Neuron (in vitro differentiated cells): ENCODE measurements around the gene CIC.
"Not testable (repeated sequence)": the region's sequence is repeated elsewhere in the genome, so short reads cannot be mapped to it uniquely, and the experiment has no call there.

ENCODE experiments used
- H2AFZ ChIP-seq: one replicate; pipeline ENCODE4 v1.6.1; 2013; ENCODE audit warnings: low read depth, mild to moderate bottlenecking, inconsistent platforms, low read length, moderate library complexity
- H3K27me3 ChIP-seq: one replicate; pipeline ENCODE4 v1.6.1; 2013; ENCODE audit warnings: low read length; ENCODE audit not compliant: insufficient read depth
- H3K36me3 ChIP-seq: one replicate; pipeline ENCODE4 v1.6.1; 2013; ENCODE audit warnings: low read length; ENCODE audit not compliant: insufficient read depth
- H3K4me1 ChIP-seq: one replicate; pipeline ENCODE4 v1.6.1; 2013; ENCODE audit warnings: low read length; ENCODE audit not compliant: insufficient read depth
- H3K4me3 ChIP-seq: 2 replicates; pipeline ENCODE4 v1.5.1; 2013; ENCODE audit warnings: mild to moderate bottlenecking, low read length, moderate library complexity
- H3K9me3 ChIP-seq: one replicate; pipeline ENCODE4 v1.6.1; 2013; ENCODE audit warnings: low read length

CIC gene

GRCh38 chr19:42254850-42255765 lies 13.9 kb upstream of the CIC start, which contains the start of gene ERF:
Gene ERF (minus strand): TSS chr19:42255128. CDS start chr19:42254999, 129 bp downstream.
- peak within 1 kb of the TSS; percentile 71 for H2AFZ ChIP-seq
- peak within 1 kb of the TSS; percentile 98 for H3K4me3 ChIP-seq
- H3K4me1 ChIP-seq = peaks cover 32% of the 10 kb centered on the region
- no peaks in the 10 kb centered on the region for H3K27me3 ChIP-seq
- H3K36me3 ChIP-seq = peaks cover 7% of the 10 kb centered on the region
- no peaks in the 10 kb centered on the region for H3K9me3 ChIP-seq

GRCh38 chr19:42255766-42256745 lies 13.0 kb upstream of the CIC start:
- Histone ChIP-seq H2AFZ (peak overlapping the region; percentile 71), H3K9me3 (no peaks in the 10 kb centered on the region), H3K4me1 (peaks cover 32% of the 10 kb centered on the region), H3K4me3 (peak overlapping the region; percentile 98), H3K36me3 (no peaks in the 10 kb centered on the region), H3K27me3 (no peaks in the 10 kb centered on the region)

GRCh38 chr19:42257842-42258241 lies 11.2 kb upstream of the CIC start:
- not testable (repeated sequence) for H2AFZ ChIP-seq, H3K4me3 ChIP-seq, H3K36me3 ChIP-seq, H3K9me3 ChIP-seq, H3K27me3 ChIP-seq
- H3K4me1 ChIP-seq = peaks cover 18% of the 10 kb centered on the region

GRCh38 chr19:42261763-42262162 lies 7.3 kb upstream of the CIC start:
- H3K27me3 ChIP-seq = no peaks in the 10 kb centered on the region
- H2AFZ ChIP-seq = no peak overlapping the region
- no peaks in the 10 kb centered on the region for H3K36me3 ChIP-seq
- peaks cover under 1% of the 10 kb centered on the region for H3K4me1 ChIP-seq
- no peak overlapping the region for H3K4me3 ChIP-seq
- no peaks in the 10 kb centered on the region for H3K9me3 ChIP-seq

- not testable (repeated sequence) for H3K9me3 ChIP-seq, H2AFZ ChIP-seq, H3K27me3 ChIP-seq, H3K4me3 ChIP-seq, H3K36me3 ChIP-seq
- H3K4me1 ChIP-seq = peaks cover 22% of the 10 kb centered on the region
Observed at GRCh38 chr19:42266105-42266504, 2.9 kb upstream of the CIC start.

DNA sequence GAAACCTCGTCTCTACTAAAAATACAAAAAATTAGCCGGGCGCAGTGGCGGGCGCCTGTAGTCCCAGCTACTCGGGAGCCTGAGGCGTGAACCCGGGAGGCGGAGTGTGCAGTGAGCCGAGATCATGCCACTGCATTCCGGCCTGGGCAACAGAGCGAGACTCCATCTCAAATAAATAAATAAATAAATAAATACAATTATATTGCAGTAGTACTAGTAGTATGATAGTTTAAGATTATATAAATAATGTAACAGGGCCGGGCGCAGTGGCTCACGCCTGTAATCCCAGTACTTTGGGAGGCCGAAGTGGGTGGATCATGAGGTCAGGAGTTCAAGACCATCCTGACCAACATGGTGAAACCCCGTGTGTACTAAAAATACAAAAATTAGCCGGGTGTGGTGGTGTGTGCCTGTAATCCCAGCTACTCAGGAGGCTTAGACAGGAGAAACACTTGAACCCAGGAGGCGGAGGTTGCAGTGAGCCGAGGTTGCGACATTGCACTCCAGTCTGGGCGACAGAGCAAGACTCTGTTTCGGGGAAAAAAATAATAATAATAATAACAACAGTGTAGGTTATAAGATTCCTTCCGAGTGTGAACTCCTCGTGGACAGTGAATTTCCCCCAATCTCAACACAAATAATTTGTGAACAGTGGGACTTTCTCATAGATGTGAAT lies 2.0 kb upstream of the CIC start:
- peak overlapping the region; percentile 69 for H3K4me3 ChIP-seq
- H3K27me3 ChIP-seq, H3K36me3 ChIP-seq, H3K9me3 ChIP-seq: not testable (repeated sequence)
- peaks cover 23% of the 10 kb centered on the region for H3K4me1 ChIP-seq
- H2AFZ ChIP-seq = peak overlapping the region; percentile 83

- peak overlapping the region; percentile 69 for H3K4me3 ChIP-seq
Observed at GRCh38 chr19:42267644-42268141, 1.4 kb upstream of the CIC start.

GRCh38 chr19:42268142-42268703 lies 829 bp upstream of the CIC start:
- Histone ChIP-seq H3K27me3 (no peaks in the 10 kb centered on the region), H3K9me3 (no peaks in the 10 kb centered on the region), H2AFZ (peak overlapping the region; percentile 83), H3K4me3 (peak overlapping the region; percentile 69), H3K4me1 (peaks cover 23% of the 10 kb centered on the region), H3K36me3 (peaks cover 6% of the 10 kb centered on the region)

More at GRCh38 chr19:42267644-42268141, 1.4 kb upstream of the CIC start:
- H3K4me1 ChIP-seq = peaks cover 23% of the 10 kb centered on the region
- H3K9me3 ChIP-seq = no peaks in the 10 kb centered on the region
- H3K36me3 ChIP-seq = peaks cover under 1% of the 10 kb centered on the region
- peak overlapping the region; percentile 83 for H2AFZ ChIP-seq
- no peaks in the 10 kb centered on the region for H3K27me3 ChIP-seq

DNA sequence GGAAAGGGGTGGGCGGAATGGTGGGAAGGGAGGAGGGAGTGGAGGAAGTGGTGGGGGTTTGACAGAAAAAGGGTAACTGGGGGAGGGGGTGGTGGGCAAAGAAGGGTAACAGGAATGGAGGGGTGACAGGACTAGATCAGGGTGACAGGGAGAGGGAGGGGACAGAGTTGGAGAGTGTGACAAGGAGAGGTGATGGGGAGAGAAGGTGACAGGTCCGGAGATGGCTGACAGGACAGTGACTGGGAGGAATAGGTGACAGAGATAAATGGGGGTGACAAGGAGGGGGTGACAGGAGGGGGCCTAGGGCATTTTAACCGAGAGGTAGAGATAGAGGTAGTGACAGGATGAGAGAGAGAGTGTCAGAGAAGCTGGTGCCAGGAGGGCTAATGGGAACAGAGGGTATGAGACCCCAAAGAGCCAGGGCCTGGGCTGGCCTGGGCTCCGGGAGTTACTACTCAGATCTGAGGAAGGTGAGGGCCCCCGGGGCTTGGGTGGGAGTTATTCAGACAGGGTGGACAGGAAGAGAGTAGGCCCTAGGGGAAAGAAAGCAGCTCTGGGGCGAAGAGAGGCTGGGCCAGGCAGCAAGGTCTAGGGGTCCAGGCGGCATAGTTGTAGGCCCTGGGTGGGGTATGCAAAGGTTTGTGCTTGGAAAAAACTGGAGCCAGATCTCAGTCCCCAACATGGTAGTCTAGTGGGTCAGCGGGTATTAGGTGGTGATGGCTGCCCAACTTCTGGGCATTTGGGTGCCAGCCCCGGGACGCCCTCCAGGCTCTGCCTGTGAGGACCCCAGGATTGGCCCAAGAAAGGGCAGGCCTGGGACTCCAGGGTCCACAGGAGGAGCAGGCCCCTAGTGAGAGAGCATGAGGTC lies 660 bp downstream of the CIC start:
- Histone ChIP-seq H3K4me3 (peak overlapping the region; percentile 69), H3K4me1 (peaks cover 23% of the 10 kb centered on the region), H2AFZ (no peak overlapping the region), H3K9me3 (no peaks in the 10 kb centered on the region), H3K36me3 (peaks cover 20% of the 10 kb centered on the region), H3K27me3 (no peaks in the 10 kb centered on the region)

DNA sequence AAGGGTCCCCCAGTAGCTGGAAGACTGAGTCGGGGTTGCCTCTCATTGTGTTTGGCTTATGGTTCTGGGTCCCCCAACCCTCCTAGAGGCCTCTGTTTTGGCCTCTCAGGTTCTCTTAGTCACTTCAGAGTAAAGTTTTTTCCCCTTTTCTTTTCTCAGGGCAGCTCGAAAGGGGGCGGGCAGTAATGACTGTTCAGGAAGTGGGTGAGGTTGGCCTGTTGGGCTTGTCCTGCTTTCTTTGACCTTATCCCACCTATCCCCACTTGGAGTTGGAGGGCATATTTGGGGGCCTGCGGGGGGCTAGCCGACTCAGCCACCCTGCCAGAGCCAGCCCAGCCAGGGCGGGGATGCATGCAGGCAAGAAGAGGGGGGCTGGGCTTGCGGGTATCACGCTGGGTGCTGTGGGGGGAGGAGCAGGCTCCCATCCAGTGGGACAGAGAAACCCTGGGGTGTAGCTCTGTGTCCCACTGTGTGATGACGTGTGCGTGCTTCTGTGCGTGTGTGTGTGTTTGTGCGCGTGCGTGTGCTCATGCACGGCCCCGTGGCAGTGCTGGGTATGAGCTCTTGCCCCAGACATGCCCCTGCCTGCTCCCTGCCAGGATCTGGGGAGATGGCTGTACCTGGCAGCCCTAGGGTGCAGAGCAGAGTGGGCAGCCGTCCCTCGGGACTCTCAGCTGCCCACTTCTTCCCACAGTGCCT lies 1.4 kb downstream of the CIC start:
- peak overlapping the region; percentile 69 for H3K4me3 ChIP-seq
- peaks cover 26% of the 10 kb centered on the region for H3K36me3 ChIP-seq
- no peaks in the 10 kb centered on the region for H3K9me3 ChIP-seq
- peaks cover 23% of the 10 kb centered on the region for H3K4me1 ChIP-seq
- no peak overlapping the region for H2AFZ ChIP-seq
- H3K27me3 ChIP-seq = no peaks in the 10 kb centered on the region

GRCh38 chr19:42271045-42271419 lies 2.0 kb downstream of the CIC start:
- Histone ChIP-seq H2AFZ (no peak overlapping the region), H3K4me3 (no peak overlapping the region), H3K4me1 (peaks cover 23% of the 10 kb centered on the region), H3K27me3 (no peaks in the 10 kb centered on the region), H3K9me3 (no peaks in the 10 kb centered on the region), H3K36me3 (peaks cover 26% of the 10 kb centered on the region)
